Astrocyte (in vitro differentiated cells and primary cell): Measurements from ENCODE around the gene OR2Y1. TPM values are rescaled to one million over a fixed set of nuclear protein-coding genes. Genes with fewer than 3 reads are reported as not detected.

Source experiments
- DNase-seq: peaks from one replicate; pipeline ENCODE4 v3.0.0-alpha.2; 2010; ENCODE audit warnings: low read depth
- FAIRE-seq: peaks from 2 replicates; lab custom pipeline; 2011; peaks lifted over from hg19 to GRCh38; lab: Jason Lieb, UNC
- H2AFZ ChIP-seq: 2 replicates; pipeline ENCODE4 v1.6.0; 2012; ENCODE audit warnings: low read depth, low read length, inconsistent platforms
- H3K27ac ChIP-seq: 2 replicates; pipeline ENCODE4 v1.5.1; 2011; ENCODE audit warnings: low read depth, low read length, inconsistent platforms
- H3K27me3 ChIP-seq: 2 replicates; pipeline ENCODE4 v1.6.0; 2011; ENCODE audit warnings: low read length, inconsistent platforms; ENCODE audit not compliant: insufficient read depth
- H3K36me3 ChIP-seq: 2 replicates; pipeline ENCODE4 v1.5.1; 2011; ENCODE audit warnings: low read length, inconsistent platforms; ENCODE audit not compliant: insufficient read depth
- H3K4me1 ChIP-seq: 2 replicates; pipeline ENCODE4 v1.5.1; 2011; ENCODE audit warnings: low read length, inconsistent platforms; ENCODE audit not compliant: insufficient read depth
- H3K4me2 ChIP-seq: 2 replicates; pipeline ENCODE4 v1.6.0; 2012; ENCODE audit warnings: low read length, inconsistent platforms
- H3K4me3 ChIP-seq: 2 replicates; pipeline ENCODE4 v1.5.1; 2011; ENCODE audit warnings: low read depth, mild to moderate bottlenecking, low read length, inconsistent platforms; ENCODE audit not compliant: insufficient read depth
- H3K79me2 ChIP-seq: 2 replicates; pipeline ENCODE4 v1.6.0; 2012; ENCODE audit warnings: mild to moderate bottlenecking, low read length, inconsistent platforms; ENCODE audit not compliant: insufficient read depth
- H3K9ac ChIP-seq: 2 replicates; pipeline ENCODE4 v1.6.0; 2012; ENCODE audit warnings: mild to moderate bottlenecking, low read length, inconsistent platforms
- H3K9me3 ChIP-seq: 2 replicates; pipeline ENCODE4 v1.5.1; 2012; ENCODE audit warnings: low read depth, mild to moderate bottlenecking, low read length, inconsistent platforms; ENCODE audit not compliant: insufficient read depth
- H4K20me1 ChIP-seq: 2 replicates; pipeline ENCODE4 v1.6.0; 2012; ENCODE audit warnings: low read length, inconsistent platforms; ENCODE audit not compliant: insufficient read depth
- H3K27ac Mint-ChIP-seq: one replicate; pipeline ENCODE4 v1.8.0; 2021; ENCODE audit warnings: mild to moderate bottlenecking, mixed read lengths; ENCODE audit not compliant: unreplicated experiment
- H3K27me3 Mint-ChIP-seq: one replicate; pipeline ENCODE4 v1.8.0; 2021; ENCODE audit warnings: low read depth, mixed read lengths; ENCODE audit not compliant: unreplicated experiment
- H3K36me3 Mint-ChIP-seq: one replicate; pipeline ENCODE4 v1.8.0; 2021; ENCODE audit warnings: low read depth, mixed read lengths; ENCODE audit not compliant: unreplicated experiment
- H3K4me1 Mint-ChIP-seq: one replicate; pipeline ENCODE4 v1.8.0; 2021; ENCODE audit warnings: low read depth, mixed read lengths; ENCODE audit not compliant: unreplicated experiment
- H3K4me3 Mint-ChIP-seq: one replicate; pipeline ENCODE4 v1.8.0; 2021; ENCODE audit warnings: mild to moderate bottlenecking, moderate library complexity, mixed read lengths; ENCODE audit not compliant: unreplicated experiment
- H3K9me3 Mint-ChIP-seq: one replicate; pipeline ENCODE4 v1.8.0; 2021; ENCODE audit warnings: mild to moderate bottlenecking, mixed read lengths; ENCODE audit not compliant: unreplicated experiment
- CTCF ChIP-seq: IDR thresholded peaks from 2 replicates; pipeline ENCODE4 v1.5.1; 2011; ENCODE audit warnings: low read depth, mild to moderate bottlenecking, inconsistent platforms, low read length, moderate library complexity; ENCODE audit not compliant: insufficient read depth
- EZH2 ChIP-seq: IDR thresholded peaks from 2 replicates; pipeline ENCODE4 v1.6.1; 2012; ENCODE audit warnings: mild to moderate bottlenecking, low read length, inconsistent platforms; ENCODE audit not compliant: insufficient read depth
- total RNA-seq: library from RNA; stranded (reverse); gene quantifications from 2 replicates; pipeline ENCODE4 v1.2.1, GENCODE V29; 2021

Gene OR2Y1
- total RNA-seq, 1 donor from 2014 or later, result not detected

- H3K27me3 Mint-ChIP-seq, result no peaks in the 10 kb centered on the region
- no peak overlapping the region for H3K9ac ChIP-seq
- TF ChIP-seq EZH2, result no peak
- no peak for TF ChIP-seq CTCF
Observed at GRCh38 chr5:180739271-180739670, 587 bp downstream of the OR2Y1 start.

GRCh38 chr5:180736536-180736935, 3.3 kb downstream of the OR2Y1 start:
- TF ChIP-seq CTCF (no peak), EZH2 (no peak)
- DNase-seq (no peak), FAIRE-seq (peak; percentile 5)
- H3K27me3 ChIP-seq, result no peaks in the 10 kb centered on the region
- Mint-ChIP-seq H3K36me3 (peaks cover 2% of the 10 kb centered on the region), H3K4me1 (peaks cover 10% of the 10 kb centered on the region), H3K9me3 (no peaks in the 10 kb centered on the region), H3K27ac (no peak overlapping the region), H3K4me3 (no peak overlapping the region), H3K27me3 (peaks cover 2% of the 10 kb centered on the region)
- no peak overlapping the region for H3K27ac ChIP-seq
- no peak overlapping the region for H2AFZ ChIP-seq
- no peak overlapping the region for H3K4me3 ChIP-seq
- H3K4me2 ChIP-seq, result no peak overlapping the region
- no peaks in the 10 kb centered on the region for H3K79me2 ChIP-seq
- H3K9ac ChIP-seq, result no peak overlapping the region
- no peaks in the 10 kb centered on the region for H3K9me3 ChIP-seq
- no peaks in the 10 kb centered on the region for H3K4me1 ChIP-seq
- no peaks in the 10 kb centered on the region for H3K36me3 ChIP-seq
- no peaks in the 10 kb centered on the region for H4K20me1 ChIP-seq

More at GRCh38 chr5:180739271-180739670, 587 bp downstream of the OR2Y1 start:
- Mint-ChIP-seq H3K36me3 (peaks cover 2% of the 10 kb centered on the region), H3K4me1 (peaks cover 10% of the 10 kb centered on the region), H3K9me3 (no peaks in the 10 kb centered on the region), H3K27ac (peak overlapping the region; percentile 67), H3K4me3 (no peak overlapping the region)
- no peak overlapping the region for H2AFZ ChIP-seq
- H3K4me1 ChIP-seq, result no peaks in the 10 kb centered on the region
- DNase-seq (peak; percentile 10), FAIRE-seq (no peak)
- no peak overlapping the region for H3K27ac ChIP-seq
- H3K27me3 ChIP-seq, result peaks cover 2% of the 10 kb centered on the region
- no peaks in the 10 kb centered on the region for H3K79me2 ChIP-seq
- no peaks in the 10 kb centered on the region for H4K20me1 ChIP-seq
- H3K4me3 ChIP-seq, result no peak overlapping the region
- no peaks in the 10 kb centered on the region for H3K9me3 ChIP-seq
- no peak overlapping the region for H3K4me2 ChIP-seq
- no peaks in the 10 kb centered on the region for H3K36me3 ChIP-seq

GRCh38 chr5:180724944-180725343, 14.9 kb downstream of the OR2Y1 start:
- no peaks in the 10 kb centered on the region for H3K4me1 Mint-ChIP-seq
- no peaks in the 10 kb centered on the region for H3K36me3 Mint-ChIP-seq
- Histone ChIP-seq H2AFZ (no peak overlapping the region), H3K4me2 (no peak overlapping the region), H3K9me3 (no peaks in the 10 kb centered on the region), H3K27ac (no peak overlapping the region), H3K4me3 (no peak overlapping the region), H4K20me1 (no peaks in the 10 kb centered on the region), H3K9ac (no peak overlapping the region), H3K4me1 (no peaks in the 10 kb centered on the region), H3K27me3 (no peaks in the 10 kb centered on the region), H3K79me2 (no peaks in the 10 kb centered on the region), H3K36me3 (no peaks in the 10 kb centered on the region)
- H3K4me3 Mint-ChIP-seq, result no peak overlapping the region
- no peaks in the 10 kb centered on the region for H3K9me3 Mint-ChIP-seq
- DNase-seq, result no peak
- H3K27me3 Mint-ChIP-seq, result peaks cover 6% of the 10 kb centered on the region
- no peak for TF ChIP-seq CTCF
- no peak for TF ChIP-seq EZH2
- no peak overlapping the region for H3K27ac Mint-ChIP-seq
- no peak for FAIRE-seq
